H9 (cell line): ENCODE data around the gene SIM1. TPM values are rescaled to one million over a fixed set of nuclear protein-coding genes. Genes with fewer than 3 reads are reported as not detected.

ENCODE experiments used
- DNase-seq: peaks from one replicate; pipeline ENCODE4 v3.0.0-alpha.2; 2017
- H2AFZ ChIP-seq: one replicate; pipeline ENCODE4 v1.6.1; 2013; ENCODE audit warnings: mild to moderate bottlenecking, low read length, control low read depth, moderate library complexity
- H2AK5ac ChIP-seq: 2 replicates; pipeline ENCODE4 v1.6.1; 2013; ENCODE audit warnings: low read length, control low read depth, mixed read lengths; ENCODE audit not compliant: insufficient read length
- H2BK120ac ChIP-seq: one replicate; pipeline ENCODE4 v1.6.1; 2013; ENCODE audit warnings: low read depth, mild to moderate bottlenecking, low read length, control low read depth, inconsistent platforms; ENCODE audit not compliant: poor library complexity, severe bottlenecking
- H2BK12ac ChIP-seq: 2 replicates; pipeline ENCODE4 v1.6.1; 2013; ENCODE audit warnings: low read length, control low read depth, mixed read lengths, low read depth; ENCODE audit not compliant: insufficient read length
- H2BK15ac ChIP-seq: 2 replicates; pipeline ENCODE4 v1.6.1; 2013; ENCODE audit warnings: low read depth, low read length, control low read depth
- H2BK20ac ChIP-seq: one replicate; pipeline ENCODE4 v1.6.1; 2013; ENCODE audit warnings: low read depth, mild to moderate bottlenecking, low read length, control low read depth, inconsistent platforms; ENCODE audit not compliant: poor library complexity, severe bottlenecking
- H2BK5ac ChIP-seq: 2 replicates; pipeline ENCODE4 v1.6.1; 2013; ENCODE audit warnings: low read length, control low read depth, mixed read lengths; ENCODE audit not compliant: insufficient read length
- H3K14ac ChIP-seq: 2 replicates; pipeline ENCODE4 v1.6.1; 2013; ENCODE audit warnings: low read length, control low read depth; ENCODE audit not compliant: insufficient read depth
- H3K18ac ChIP-seq: 2 replicates; pipeline ENCODE4 v1.6.1; 2013; ENCODE audit warnings: low read depth, mild to moderate bottlenecking, mixed read lengths, low read length, control low read depth; ENCODE audit not compliant: insufficient read length
- H3K23ac ChIP-seq: 2 replicates; pipeline ENCODE4 v1.6.1; 2013; ENCODE audit warnings: low read length, control low read depth, mixed read lengths, low read depth; ENCODE audit not compliant: insufficient read length
- H3K23me2 ChIP-seq: 2 replicates; pipeline ENCODE4 v1.6.1; 2013; ENCODE audit warnings: low read depth, mild to moderate bottlenecking, mixed read lengths, low read length, control low read depth; ENCODE audit not compliant: insufficient read length, poor library complexity, severe bottlenecking
- H3K27ac ChIP-seq: 2 replicates; pipeline ENCODE4 v1.5.1; 2013; ENCODE audit warnings: low read length, control low read depth, mixed read lengths, low read depth; ENCODE audit not compliant: insufficient read length
- H3K27me3 ChIP-seq: 2 replicates; pipeline ENCODE4 v1.6.1; 2013; ENCODE audit warnings: low read length, control low read depth, inconsistent platforms; ENCODE audit not compliant: insufficient read depth
- H3K4ac ChIP-seq: 2 replicates; pipeline ENCODE4 v1.6.1; 2013; ENCODE audit warnings: low read depth, mild to moderate bottlenecking, control low read depth, inconsistent platforms, low read length, moderate library complexity
- H3K4me1 ChIP-seq: 2 replicates; pipeline ENCODE4 v1.6.1; 2013; ENCODE audit warnings: low read length, control low read depth, inconsistent platforms; ENCODE audit not compliant: insufficient read depth
- H3K4me2 ChIP-seq: 2 replicates; pipeline ENCODE4 v1.6.1; 2013; ENCODE audit warnings: low read length, control low read depth, mixed read lengths; ENCODE audit not compliant: insufficient read length, insufficient read depth
- H3K56ac ChIP-seq: 2 replicates; pipeline ENCODE4 v1.6.1; 2013; ENCODE audit warnings: low read depth, mild to moderate bottlenecking, mixed read lengths, low read length, control low read depth; ENCODE audit not compliant: insufficient read length
- H3K79me1 ChIP-seq: 2 replicates; pipeline ENCODE4 v1.6.1; 2013; ENCODE audit warnings: low read depth, mild to moderate bottlenecking, moderate library complexity, low read length, control low read depth, inconsistent platforms; ENCODE audit not compliant: insufficient read depth, poor library complexity, severe bottlenecking
- H3K79me2 ChIP-seq: 2 replicates; pipeline ENCODE4 v1.6.1; 2013; ENCODE audit warnings: low read length, control low read depth, inconsistent platforms; ENCODE audit not compliant: insufficient read depth
- H3K9ac ChIP-seq: 2 replicates; pipeline ENCODE4 v1.6.1; 2013; ENCODE audit warnings: low read length, control low read depth, mixed read lengths; ENCODE audit not compliant: insufficient read length; ENCODE audit errors: extremely low read depth
- H3K9me3 ChIP-seq: one replicate; pipeline ENCODE4 v1.6.1; 2013; ENCODE audit warnings: low read depth, low read length, inconsistent platforms; ENCODE audit not compliant: control insufficient read depth
- H3T11ph ChIP-seq: one replicate; pipeline ENCODE4 v1.6.1; 2013; ENCODE audit warnings: mild to moderate bottlenecking, low read length, control low read depth, inconsistent platforms
- H4K20me1 ChIP-seq: one replicate; pipeline ENCODE4 v1.6.1; 2013; ENCODE audit not compliant: control insufficient read depth, insufficient read length, insufficient read depth
- H4K5ac ChIP-seq: 2 replicates; pipeline ENCODE4 v1.6.1; 2013; ENCODE audit warnings: low read depth, mild to moderate bottlenecking, mixed read lengths, low read length, control low read depth; ENCODE audit not compliant: insufficient read length
- H4K8ac ChIP-seq: replicated peaks from 2 replicates; pipeline ENCODE4 v1.6.1; 2013; ENCODE audit warnings: low read length, control low read depth, mixed read lengths, low read depth; ENCODE audit not compliant: insufficient read length
- H4K91ac ChIP-seq: 2 replicates; pipeline ENCODE4 v1.6.1; 2013; ENCODE audit warnings: low read depth, mild to moderate bottlenecking, moderate library complexity, mixed read lengths, low read length, control low read depth; ENCODE audit not compliant: insufficient read length
- H3K27ac Mint-ChIP-seq, 3 experiments: 2 replicates in 2 of 3; 3 replicates in 1 of 3; pipeline ENCODE4 v1.8.0; 2020 to 2021; ENCODE audit warnings: mixed read lengths in 3 of 3, mild to moderate bottlenecking in 1 of 3, moderate library complexity in 1 of 3
- H3K27me3 Mint-ChIP-seq: 2 replicates; pipeline ENCODE4 v1.8.0; 2021; ENCODE audit warnings: low read depth, mild to moderate bottlenecking, moderate library complexity, mixed read lengths
- H3K36me3 Mint-ChIP-seq, 3 experiments: 2 replicates in 2 of 3; 3 replicates in 1 of 3; pipeline ENCODE4 v1.8.0; 2020 to 2021; ENCODE audit warnings: low read depth in 3 of 3, mixed read lengths in 3 of 3; ENCODE audit not compliant: insufficient read depth in 1 of 3
- H3K4me1 Mint-ChIP-seq, 2 experiments: 2 replicates each; pipeline ENCODE4 v1.8.0; 2020; ENCODE audit warnings: mixed read lengths in 2 of 2
- H3K4me3 Mint-ChIP-seq, 2 experiments: 2 replicates in 1 of 2; 3 replicates in 1 of 2; pipeline ENCODE4 v1.8.0; 2020 to 2021; ENCODE audit warnings: mild to moderate bottlenecking in 2 of 2, mixed read lengths in 2 of 2, moderate library complexity in 1 of 2
- H3K9me3 Mint-ChIP-seq, 2 experiments: 2 replicates in 1 of 2; 3 replicates in 1 of 2; pipeline ENCODE4 v1.8.0; 2020; ENCODE audit warnings: mild to moderate bottlenecking in 2 of 2, mixed read lengths in 2 of 2, moderate library complexity in 1 of 2
- WGBS: extraction: QIAGEN DNeasy Blood & Tissue Kit; methylation state at CpG from one replicate; pipeline ENCODE4 v1.1.7; 2013; ENCODE audit warnings: missing lambda C conversion rate, low lambda C conversion rate, mixed read lengths; ENCODE audit not compliant: insufficient read length; ENCODE audit errors: extremely low coverage; 5-methylcytosine and 5-hydroxymethylcytosine counted together
- total RNA-seq: library from RNA; stranded (reverse); gene quantifications from 2 replicates; pipeline ENCODE4 v1.2.1, GENCODE V29; 2021
- TF ChIP-seq, protein P1 (sequence below): fragments of 200-600 bp; sonication (generic); conservative IDR thresholded peaks from 3 replicates; pipeline ENCODE4 v1.8.0; 2021; ENCODE audit warnings: antibody characterized with exemption, mild to moderate bottlenecking

Gene SIM1
- total RNA-seq, 1 experiment from 2014 or later, result not detected

- no peak overlapping the region for H3K18ac ChIP-seq
- peaks cover 3% of the 10 kb centered on the region for H3K27me3 Mint-ChIP-seq
- H2AK5ac ChIP-seq, result no peak overlapping the region
- no peaks in the 10 kb centered on the region for H3K4me1 Mint-ChIP-seq
- no peak overlapping the region for H3K56ac ChIP-seq
- H3K9me3 Mint-ChIP-seq, result no peaks in the 10 kb centered on the region
- H2BK120ac ChIP-seq, result no peak overlapping the region
- H3K23ac ChIP-seq, result no peak overlapping the region
- H3T11ph ChIP-seq, result no peak overlapping the region
- H4K8ac ChIP-seq, result no peak overlapping the region
- H3K27ac ChIP-seq, result no peak overlapping the region
- TF ChIP-seq, protein P1, sequence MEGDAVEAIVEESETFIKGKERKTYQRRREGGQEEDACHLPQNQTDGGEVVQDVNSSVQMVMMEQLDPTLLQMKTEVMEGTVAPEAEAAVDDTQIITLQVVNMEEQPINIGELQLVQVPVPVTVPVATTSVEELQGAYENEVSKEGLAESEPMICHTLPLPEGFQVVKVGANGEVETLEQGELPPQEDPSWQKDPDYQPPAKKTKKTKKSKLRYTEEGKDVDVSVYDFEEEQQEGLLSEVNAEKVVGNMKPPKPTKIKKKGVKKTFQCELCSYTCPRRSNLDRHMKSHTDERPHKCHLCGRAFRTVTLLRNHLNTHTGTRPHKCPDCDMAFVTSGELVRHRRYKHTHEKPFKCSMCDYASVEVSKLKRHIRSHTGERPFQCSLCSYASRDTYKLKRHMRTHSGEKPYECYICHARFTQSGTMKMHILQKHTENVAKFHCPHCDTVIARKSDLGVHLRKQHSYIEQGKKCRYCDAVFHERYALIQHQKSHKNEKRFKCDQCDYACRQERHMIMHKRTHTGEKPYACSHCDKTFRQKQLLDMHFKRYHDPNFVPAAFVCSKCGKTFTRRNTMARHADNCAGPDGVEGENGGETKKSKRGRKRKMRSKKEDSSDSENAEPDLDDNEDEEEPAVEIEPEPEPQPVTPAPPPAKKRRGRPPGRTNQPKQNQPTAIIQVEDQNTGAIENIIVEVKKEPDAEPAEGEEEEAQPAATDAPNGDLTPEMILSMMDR, result no peak
- H2AFZ ChIP-seq, result no peak overlapping the region
- no peaks in the 10 kb centered on the region for H3K79me1 ChIP-seq
- H3K4ac ChIP-seq, result no peak overlapping the region
- H2BK20ac ChIP-seq, result no peak overlapping the region
- H3K9ac ChIP-seq, result no peak overlapping the region
- WGBS, result no CpG with 5 or more reads among the region's 2 CpGs
- no peak overlapping the region for H4K91ac ChIP-seq
- H3K27me3 ChIP-seq, result no peaks in the 10 kb centered on the region
- no peak overlapping the region for H3K14ac ChIP-seq
- no peak overlapping the region for H4K5ac ChIP-seq
- H3K27ac Mint-ChIP-seq, result no peak overlapping the region; a peak in 1 of 7 replicates
- H4K20me1 ChIP-seq, result no peaks in the 10 kb centered on the region
- H3K4me1 ChIP-seq, result no peaks in the 10 kb centered on the region
- no peaks in the 10 kb centered on the region for H3K9me3 ChIP-seq
- DNase-seq, result no peak
- H3K36me3 Mint-ChIP-seq, result no peaks in the 10 kb centered on the region
- H2BK12ac ChIP-seq, result no peak overlapping the region
- no peak overlapping the region for H3K4me2 ChIP-seq
- no peak overlapping the region for H2BK15ac ChIP-seq
- no peaks in the 10 kb centered on the region for H3K23me2 ChIP-seq
- no peak overlapping the region for H2BK5ac ChIP-seq
- no peak overlapping the region for H3K4me3 Mint-ChIP-seq
- H3K79me2 ChIP-seq, result no peaks in the 10 kb centered on the region
Measured at GRCh38 chr6:100482698-100483097, 18.0 kb upstream of the SIM1 start.
